SK-N-SH (cell line): ENCODE data around the gene OR1A2.
"Not testable (repeated sequence)": the region's sequence is repeated elsewhere in the genome, so short reads cannot be mapped to it uniquely, and the experiment has no call there.

Experiments
- CHD2 ChIP-seq: fragments of 150-350 bp; IDR thresholded peaks from 2 replicates; pipeline ENCODE4 v1.6.1; 2018; ENCODE audit warnings: low read length; ENCODE audit not compliant: partially characterized antibody
- CTCF ChIP-seq: fragments of 200-600 bp; sonication (generic); IDR thresholded peaks from 2 replicates; pipeline ENCODE4 v1.6.1; 2017; ENCODE audit warnings: antibody characterized with exemption, mild to moderate bottlenecking, moderate library complexity
- GABPA ChIP-seq: IDR thresholded peaks from 2 replicates; pipeline ENCODE4 v1.4.0; 2012; ENCODE audit warnings: low read depth, mild to moderate bottlenecking
- MAX ChIP-seq: IDR thresholded peaks from 2 replicates; pipeline ENCODE4 v1.4.0; 2012; ENCODE audit warnings: low read depth
- RFX5 ChIP-seq: IDR thresholded peaks from 2 replicates; pipeline ENCODE4 v1.6.1; 2012; ENCODE audit warnings: mild to moderate bottlenecking, improper control_type of control experiment, low read length
- TF ChIP-seq, protein P1 (sequence below): IDR thresholded peaks from 2 replicates; pipeline ENCODE4 v1.6.1; 2012; ENCODE audit warnings: mild to moderate bottlenecking, low read depth, low read length, moderate library complexity

- not testable (repeated sequence) for TF ChIP-seq CHD2, CTCF, MAX, GABPA, RFX5
- TF ChIP-seq, protein P1, sequence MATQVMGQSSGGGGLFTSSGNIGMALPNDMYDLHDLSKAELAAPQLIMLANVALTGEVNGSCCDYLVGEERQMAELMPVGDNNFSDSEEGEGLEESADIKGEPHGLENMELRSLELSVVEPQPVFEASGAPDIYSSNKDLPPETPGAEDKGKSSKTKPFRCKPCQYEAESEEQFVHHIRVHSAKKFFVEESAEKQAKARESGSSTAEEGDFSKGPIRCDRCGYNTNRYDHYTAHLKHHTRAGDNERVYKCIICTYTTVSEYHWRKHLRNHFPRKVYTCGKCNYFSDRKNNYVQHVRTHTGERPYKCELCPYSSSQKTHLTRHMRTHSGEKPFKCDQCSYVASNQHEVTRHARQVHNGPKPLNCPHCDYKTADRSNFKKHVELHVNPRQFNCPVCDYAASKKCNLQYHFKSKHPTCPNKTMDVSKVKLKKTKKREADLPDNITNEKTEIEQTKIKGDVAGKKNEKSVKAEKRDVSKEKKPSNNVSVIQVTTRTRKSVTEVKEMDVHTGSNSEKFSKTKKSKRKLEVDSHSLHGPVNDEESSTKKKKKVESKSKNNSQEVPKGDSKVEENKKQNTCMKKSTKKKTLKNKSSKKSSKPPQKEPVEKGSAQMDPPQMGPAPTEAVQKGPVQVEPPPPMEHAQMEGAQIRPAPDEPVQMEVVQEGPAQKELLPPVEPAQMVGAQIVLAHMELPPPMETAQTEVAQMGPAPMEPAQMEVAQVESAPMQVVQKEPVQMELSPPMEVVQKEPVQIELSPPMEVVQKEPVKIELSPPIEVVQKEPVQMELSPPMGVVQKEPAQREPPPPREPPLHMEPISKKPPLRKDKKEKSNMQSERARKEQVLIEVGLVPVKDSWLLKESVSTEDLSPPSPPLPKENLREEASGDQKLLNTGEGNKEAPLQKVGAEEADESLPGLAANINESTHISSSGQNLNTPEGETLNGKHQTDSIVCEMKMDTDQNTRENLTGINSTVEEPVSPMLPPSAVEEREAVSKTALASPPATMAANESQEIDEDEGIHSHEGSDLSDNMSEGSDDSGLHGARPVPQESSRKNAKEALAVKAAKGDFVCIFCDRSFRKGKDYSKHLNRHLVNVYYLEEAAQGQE = not testable (repeated sequence)
These were observed 47.5 kb downstream of the OR1A2 start for GRCh38 chr17:3244841-3245240.
